OCI-LY1 (cell line): ENCODE measurements around the gene DMRT3.

Experiments used
- H2AFZ ChIP-seq: fragments of 200-600 bp; sonication (generic), shearing (Covaris generic); 2 replicates; pipeline ENCODE4 v1.6.0; 2014; ENCODE audit warnings: antibody characterized with exemption, mild to moderate bottlenecking, low read length
- H3F3A ChIP-seq: fragments of 200-600 bp; sonication (generic), shearing (Covaris generic); 2 replicates; pipeline ENCODE4 v1.6.0; 2014; ENCODE audit warnings: mild to moderate bottlenecking, antibody characterized with exemption, low read length, moderate library complexity; ENCODE audit not compliant: insufficient read depth
- H3K27ac ChIP-seq: fragments of 200-600 bp; sonication (generic); 2 replicates; pipeline ENCODE4 v1.5.1; 2014; ENCODE audit warnings: low read length, mixed run types, mild to moderate bottlenecking, low read depth; ENCODE audit not compliant: poor library complexity, severe bottlenecking
- H3K27me3 ChIP-seq: fragments of 200-600 bp; sonication (generic); 2 replicates; pipeline ENCODE4 v1.6.0; 2014; ENCODE audit warnings: antibody characterized with exemption, mild to moderate bottlenecking, low read length, moderate library complexity; ENCODE audit not compliant: insufficient read depth
- H3K36me3 ChIP-seq: fragments of 200-600 bp; sonication (generic); 2 replicates; pipeline ENCODE4 v1.6.1; 2014; ENCODE audit warnings: mild to moderate bottlenecking, antibody characterized with exemption, low read length, moderate library complexity, mixed read lengths; ENCODE audit not compliant: insufficient read depth
- H3K4me1 ChIP-seq: fragments of 200-600 bp; sonication (generic); 2 replicates; pipeline ENCODE4 v1.5.1; 2014; ENCODE audit warnings: mild to moderate bottlenecking, low read length, moderate library complexity; ENCODE audit not compliant: insufficient read depth, severe bottlenecking
- H3K4me2 ChIP-seq: fragments of 200-600 bp; sonication (generic), shearing (Covaris generic); 2 replicates; pipeline ENCODE4 v1.6.1; 2014; ENCODE audit warnings: low read length
- H3K4me3 ChIP-seq: fragments of 200-600 bp; sonication (generic); 2 replicates; pipeline ENCODE4 v1.5.1; 2014; ENCODE audit warnings: low read length, low read depth, mild to moderate bottlenecking, mixed read lengths; ENCODE audit not compliant: poor library complexity, severe bottlenecking
- H3K79me2 ChIP-seq: fragments of 200-600 bp; shearing (Covaris generic); 2 replicates; pipeline ENCODE4 v1.6.1; 2016; ENCODE audit warnings: mixed run types, low read length, mixed read lengths; ENCODE audit not compliant: insufficient read depth
- H3K9ac ChIP-seq: fragments of 200-600 bp; sonication (generic), shearing (Covaris generic); 2 replicates; pipeline ENCODE4 v1.6.1; 2014; ENCODE audit warnings: mild to moderate bottlenecking, low read length, mixed read lengths
- H3K9me2 ChIP-seq: fragments of 200-600 bp; sonication (generic), shearing (Covaris generic); 2 replicates; pipeline ENCODE4 v1.6.1; 2014; ENCODE audit warnings: low read depth, mild to moderate bottlenecking, low read length, mixed read lengths
- H3K9me3 ChIP-seq: fragments of 200-600 bp; shearing (Covaris generic); 2 replicates; pipeline ENCODE4 v1.6.1; 2014; ENCODE audit warnings: low read length, mixed read lengths
- H4K20me1 ChIP-seq: fragments of 200-600 bp; sonication (generic), shearing (Covaris generic); 2 replicates; pipeline ENCODE4 v1.6.0; 2016; ENCODE audit warnings: mild to moderate bottlenecking, low read length; ENCODE audit not compliant: insufficient read depth
- EZH2 ChIP-seq: fragments of 200-600 bp; sonication (generic), shearing (Covaris generic); IDR thresholded peaks from 2 replicates; pipeline ENCODE4 v1.8.0; 2017; ENCODE audit warnings: borderline replicate concordance, mixed run types, mild to moderate bottlenecking, antibody characterized with exemption, low read length, moderate library complexity, mixed read lengths
- TF ChIP-seq, protein P1 (sequence below): fragments of 200-600 bp; sonication (generic), shearing (Covaris generic); IDR thresholded peaks from 2 replicates; pipeline ENCODE4 v1.5.1; 2017; ENCODE audit warnings: mild to moderate bottlenecking, antibody characterized with exemption, low read length, moderate library complexity, mixed read lengths

DMRT3 gene

DNA sequence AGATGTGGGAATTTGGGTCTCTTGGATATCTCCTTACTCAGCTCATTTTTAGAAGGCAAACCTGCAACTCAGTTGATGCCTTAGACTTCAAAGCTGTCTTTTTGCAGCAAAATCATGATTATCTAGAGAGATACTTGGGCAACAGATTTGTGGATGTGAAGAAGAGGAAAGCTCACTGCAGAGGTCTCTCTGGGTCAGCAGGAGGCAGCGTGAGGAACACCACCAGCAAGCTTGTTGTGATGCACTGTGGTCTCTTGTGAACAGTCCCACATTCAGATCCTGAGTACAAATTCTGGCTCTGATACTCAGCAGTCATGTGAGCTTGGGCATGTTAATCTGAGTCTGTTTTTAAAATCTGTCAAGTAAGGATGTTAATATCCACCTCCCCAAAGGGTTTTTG lies 26.3 kb upstream of the DMRT3 start:
- Histone ChIP-seq H3K9me2 (no peaks in the 10 kb centered on the region), H3F3A (no peaks in the 10 kb centered on the region), H3K9me3 (no peaks in the 10 kb centered on the region), H3K4me2 (no peak overlapping the region), H2AFZ (no peak overlapping the region), H3K4me1 (no peaks in the 10 kb centered on the region), H3K27ac (no peak overlapping the region), H3K79me2 (no peaks in the 10 kb centered on the region), H3K27me3 (0 out of 2 replicates have a peak, but pooled peaks cover 7% of the 10 kb centered on the region), H4K20me1 (no peaks in the 10 kb centered on the region), H3K4me3 (no peak overlapping the region), H3K9ac (no peak overlapping the region), H3K36me3 (no peaks in the 10 kb centered on the region)
- TF ChIP-seq EZH2 = no peak
- TF ChIP-seq, protein P1, sequence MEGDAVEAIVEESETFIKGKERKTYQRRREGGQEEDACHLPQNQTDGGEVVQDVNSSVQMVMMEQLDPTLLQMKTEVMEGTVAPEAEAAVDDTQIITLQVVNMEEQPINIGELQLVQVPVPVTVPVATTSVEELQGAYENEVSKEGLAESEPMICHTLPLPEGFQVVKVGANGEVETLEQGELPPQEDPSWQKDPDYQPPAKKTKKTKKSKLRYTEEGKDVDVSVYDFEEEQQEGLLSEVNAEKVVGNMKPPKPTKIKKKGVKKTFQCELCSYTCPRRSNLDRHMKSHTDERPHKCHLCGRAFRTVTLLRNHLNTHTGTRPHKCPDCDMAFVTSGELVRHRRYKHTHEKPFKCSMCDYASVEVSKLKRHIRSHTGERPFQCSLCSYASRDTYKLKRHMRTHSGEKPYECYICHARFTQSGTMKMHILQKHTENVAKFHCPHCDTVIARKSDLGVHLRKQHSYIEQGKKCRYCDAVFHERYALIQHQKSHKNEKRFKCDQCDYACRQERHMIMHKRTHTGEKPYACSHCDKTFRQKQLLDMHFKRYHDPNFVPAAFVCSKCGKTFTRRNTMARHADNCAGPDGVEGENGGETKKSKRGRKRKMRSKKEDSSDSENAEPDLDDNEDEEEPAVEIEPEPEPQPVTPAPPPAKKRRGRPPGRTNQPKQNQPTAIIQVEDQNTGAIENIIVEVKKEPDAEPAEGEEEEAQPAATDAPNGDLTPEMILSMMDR = no peak

DNA sequence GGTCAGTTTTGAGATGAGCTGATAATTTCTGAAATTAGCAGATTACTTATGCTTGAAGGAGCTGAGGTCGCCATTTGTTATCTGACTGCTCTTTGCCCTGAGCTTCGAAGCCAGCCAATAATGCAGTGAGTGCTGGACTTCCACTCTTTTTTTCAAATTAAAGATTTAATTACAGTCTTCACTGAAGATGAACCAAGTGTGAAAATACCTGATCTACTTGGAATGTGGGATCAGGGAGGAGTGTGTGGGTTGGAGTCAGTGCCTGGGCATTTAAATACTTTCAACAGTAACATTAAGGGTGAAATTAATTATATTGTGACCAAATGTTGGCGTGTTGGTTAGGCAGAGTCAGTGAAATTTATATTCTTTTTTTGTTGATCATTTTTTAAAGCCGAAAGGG lies 23.9 kb upstream of the DMRT3 start:
- Histone ChIP-seq H3K4me1 (no peaks in the 10 kb centered on the region), H3K4me3 (no peak overlapping the region)
- TF ChIP-seq, protein P1 = no peak
- no peak for TF ChIP-seq EZH2

DNA sequence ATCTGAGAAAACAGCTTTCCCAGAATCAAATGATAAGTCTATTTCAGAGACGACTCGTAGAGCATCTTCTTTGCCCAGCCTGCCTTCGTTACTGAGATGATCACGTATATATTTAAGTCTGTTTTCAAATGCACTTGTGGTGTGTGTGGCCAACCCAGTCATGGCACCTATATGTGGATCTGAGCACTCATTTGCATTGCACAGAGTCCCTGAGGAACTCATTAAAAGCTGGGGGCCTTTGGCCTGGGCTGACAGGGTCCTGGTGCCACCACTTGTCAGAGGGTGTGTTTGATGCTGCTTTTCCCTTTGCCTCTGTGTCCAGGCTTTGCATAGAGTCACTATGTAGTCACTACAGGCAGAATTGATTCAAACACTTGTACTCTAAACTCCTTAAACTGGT lies 17.4 kb upstream of the DMRT3 start:
- no peak overlapping the region for H2AFZ ChIP-seq
- H3K27ac ChIP-seq = no peak overlapping the region
- H3K9me2 ChIP-seq = no peaks in the 10 kb centered on the region
- no peaks in the 10 kb centered on the region for H3F3A ChIP-seq
- TF ChIP-seq, protein P1 = no peak
- TF ChIP-seq EZH2 = no peak
- no peaks in the 10 kb centered on the region for H3K36me3 ChIP-seq
- H3K79me2 ChIP-seq = no peaks in the 10 kb centered on the region
- no peaks in the 10 kb centered on the region for H4K20me1 ChIP-seq
- no peak overlapping the region for H3K4me3 ChIP-seq
- H3K9ac ChIP-seq = no peak overlapping the region
- H3K27me3 ChIP-seq = no peaks in the 10 kb centered on the region
- no peak overlapping the region for H3K4me2 ChIP-seq
- no peaks in the 10 kb centered on the region for H3K9me3 ChIP-seq
- H3K4me1 ChIP-seq = no peaks in the 10 kb centered on the region

More for the DNA sequence above, 23.9 kb upstream of the DMRT3 start:
- H3K9me2 ChIP-seq = no peaks in the 10 kb centered on the region
- no peak overlapping the region for H2AFZ ChIP-seq
- H3K27me3 ChIP-seq = no peaks in the 10 kb centered on the region
- H3K4me2 ChIP-seq = no peak overlapping the region
- H3K27ac ChIP-seq = no peak overlapping the region
- H3F3A ChIP-seq = no peaks in the 10 kb centered on the region
- H3K9ac ChIP-seq = no peak overlapping the region
- no peaks in the 10 kb centered on the region for H4K20me1 ChIP-seq
- H3K9me3 ChIP-seq = no peaks in the 10 kb centered on the region
- no peaks in the 10 kb centered on the region for H3K36me3 ChIP-seq
- H3K79me2 ChIP-seq = no peaks in the 10 kb centered on the region
